Measurements from ENCODE around the gene OCEL1. TPM values are rescaled to one million over a fixed set of nuclear protein-coding genes. Genes with fewer than 3 reads are reported as not detected.
A peak's percentile ranks its signal among the peaks of the same experiment; 100 is the strongest.

OCEL1 gene
- polyA plus RNA-seq, 2 of the 4 experiments (the other 2 are of a cell fraction), result 5.5 to 9.2 TPM

DNA sequence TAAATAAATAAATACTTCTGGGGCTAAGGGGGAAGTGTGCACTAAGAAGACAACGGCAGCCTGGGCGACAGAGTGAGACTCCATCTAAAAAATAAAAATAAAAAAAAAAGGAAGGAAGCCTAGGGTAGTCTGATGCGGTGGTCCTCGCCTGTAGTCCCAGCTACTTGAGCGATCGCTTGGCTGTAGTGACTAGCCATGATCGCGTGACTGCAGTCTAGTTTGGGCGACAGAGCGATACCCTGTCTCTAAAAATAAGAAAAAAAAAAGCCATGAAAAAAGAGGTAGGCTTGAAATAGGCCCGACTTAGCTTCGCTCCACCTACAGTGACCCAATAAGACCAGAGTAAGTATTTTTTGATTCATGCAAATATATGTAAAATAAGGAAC lies 40.6 kb downstream of the OCEL1 start:
- ChIA-PET CTCF (interaction anchor here (0.6 to 1.9 kb wide), 3 partner anchors 16 to 239 kb away, joined by 3 to 8 read pairs (median 4); partner anchors contain the start of gene ANKLE1), POLR2A (interaction anchor here (0.5 to 1.2 kb wide), 11 partner anchors 8 to 74 kb away, joined by 3 to 7 read pairs (median 3); partner anchors contain the start of genes DDA1, OCEL1 and USE1)
- peak overlapping the region in 1 of 2 experiments; percentile 42; a peak in 2 of 6 replicates for H3K27ac ChIP-seq
- no peaks in the 10 kb centered on the region for H3K9me3 ChIP-seq
- ATAC-seq (no peak), FAIRE-seq (no peak), DNase-seq (ENCODE audit: low read depth in 1 of 2, low spot score in 1 of 2) (no peak)
- 93% methylated on average over 12 of the region's 12 CpGs for WGBS (ENCODE audit: missing lambda C conversion rate)
- no peak overlapping the region for H3K4me3 ChIP-seq
- peaks cover 4% of the 10 kb centered on the region; the same call in 2 of the 3 replicates for H3K4me1 ChIP-seq
- TF ChIP-seq, protein P1, sequence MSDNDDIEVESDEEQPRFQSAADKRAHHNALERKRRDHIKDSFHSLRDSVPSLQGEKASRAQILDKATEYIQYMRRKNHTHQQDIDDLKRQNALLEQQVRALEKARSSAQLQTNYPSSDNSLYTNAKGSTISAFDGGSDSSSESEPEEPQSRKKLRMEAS (IDR thresholded peaks at IDR 0.05), result no peak
- TF ChIP-seq ESRRA (IDR thresholded peaks at IDR 0.05; ENCODE audit: borderline replicate concordance, low read length) (no peak), SREBF2 (IDR thresholded peaks at IDR 0.05) (no peak), REST (IDR thresholded peaks at IDR 0.05) (no peak), RNF2 (IDR thresholded peaks at IDR 0.05; ENCODE audit: borderline replicate concordance, low read depth) (no peak), HEYL (CRISPR knock-in tag; IDR thresholded peaks at IDR 0.05) (no peak)
- no peak overlapping the region for H3K4me2 ChIP-seq

DNA sequence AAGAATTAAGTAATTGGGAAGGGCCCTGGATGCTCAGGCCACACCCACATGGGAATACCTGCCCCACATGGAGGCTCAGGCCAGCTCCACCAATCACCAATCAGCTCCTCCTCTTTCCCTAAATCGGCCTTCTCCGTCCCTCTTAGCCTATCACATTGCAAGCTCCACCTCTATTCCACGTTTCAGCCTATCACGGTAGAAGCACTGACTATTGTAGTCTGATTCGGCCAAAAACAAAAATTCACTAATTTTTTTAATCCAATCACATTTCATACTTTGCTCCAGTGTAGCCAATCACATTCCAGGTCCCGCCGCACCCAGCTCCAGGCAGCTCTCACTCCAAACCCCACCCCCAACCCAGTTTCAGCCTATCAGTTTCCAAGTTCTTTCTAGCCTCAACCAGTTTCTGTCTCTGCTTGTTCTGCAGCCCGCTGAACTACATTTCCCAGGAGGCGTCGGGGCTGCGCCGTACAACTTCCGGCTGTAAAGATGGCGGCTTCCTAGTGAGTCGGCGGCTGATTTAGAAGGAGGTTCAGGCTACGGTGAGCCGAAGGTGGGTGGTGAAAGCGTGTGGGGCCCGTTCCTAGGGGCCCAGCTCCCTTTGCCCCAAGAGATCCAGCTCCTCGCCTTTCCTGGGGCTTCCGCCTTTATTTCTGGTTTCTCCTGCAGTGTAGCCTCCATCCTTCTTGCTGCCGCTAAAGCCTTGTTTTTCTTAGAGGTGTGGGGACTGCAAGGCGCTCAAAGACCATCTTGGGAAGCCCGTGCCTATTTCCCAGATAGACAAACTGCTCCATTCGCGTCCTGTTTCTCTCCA lies 41.2 kb downstream of the OCEL1 start, which contains the start of gene BABAM1:
Gene BABAM1, plus strand, starts transcription at position 469 of the 814 bp plus-strand sequence. CDS start 1,364 bp downstream, outside the sequence.
- ChIA-PET CTCF (interaction anchor here (0.6 to 1.9 kb wide), 4 partner anchors 15 to 240 kb away, joined by 3 to 8 read pairs (median 4); partner anchors contain the start of gene ANKLE1), POLR2A (interaction anchor here (0.5 to 1.2 kb wide), 13 partner anchors 8 to 75 kb away, joined by 3 to 7 read pairs (median 3); partner anchors contain the start of genes DDA1, OCEL1 and USE1)
- DNase-seq (ENCODE audit: low read depth in 1 of 2, low spot score in 1 of 2), result peak; percentile 96 to 98
- peaks cover 4% of the 10 kb centered on the region; the same call in 2 of the 3 replicates for H3K4me1 ChIP-seq
- H3K4me3 ChIP-seq, result peak within 1 kb of the TSS; percentile 80
- peak within 1 kb of the TSS; percentile 87 to 91 for H3K27ac ChIP-seq
- H3K4me2 ChIP-seq, result peak within 1 kb of the TSS; percentile 93
- peak; percentile 96 to 97 for ATAC-seq
- H3K9me3 ChIP-seq, result no peaks in the 10 kb centered on the region
- no peak for FAIRE-seq
- WGBS (ENCODE audit: missing lambda C conversion rate), result under 1% methylated on average over 22 of the region's 27 CpGs
- TF ChIP-seq HOXB5 (CRISPR knock-in tag; IDR thresholded peaks at IDR 0.05) (peak; percentile 95), SREBF2 (IDR thresholded peaks at IDR 0.05) (no peak), MAZ (IDR thresholded peaks at IDR 0.05; ENCODE audit: borderline replicate concordance, low read depth, low read length) (no peak), FOXS1 (CRISPR knock-in tag; IDR thresholded peaks at IDR 0.05) (peak; percentile 92), KDM5A (IDR thresholded peaks at IDR 0.05) (peak; percentile 95), GATA3 (IDR thresholded peaks at IDR 0.05; ENCODE audit: borderline replicate concordance) (no peak), HOXA7 (CRISPR knock-in tag; IDR thresholded peaks at IDR 0.05) (no peak), EP300 (IDR thresholded peaks at IDR 0.05) (no peak), SMC3 (IDR thresholded peaks at IDR 0.05) (no peak), MAFK (IDR thresholded peaks at IDR 0.05; ENCODE audit: partially characterized antibody) (no peak), NR3C1 (IDR thresholded peaks at IDR 0.05) (no peak), ZSCAN20 (CRISPR knock-in tag; IDR thresholded peaks at IDR 0.05) (peak; percentile 89; the same call in 1 of the 2 replicates), RFX5 (IDR thresholded peaks at IDR 0.05) (0 out of 2 replicates have a peak, but pooled peaks have one; percentile 46), REST (IDR thresholded peaks at IDR 0.05) (no peak), HMGXB4 (CRISPR knock-in tag; IDR thresholded peaks at IDR 0.05; ENCODE audit: borderline replicate concordance) (no peak), TP53 (CRISPR knock-in tag; IDR thresholded peaks at IDR 0.05) (no peak; the same call in 1 of the 2 replicates), ATOH8 (CRISPR knock-in tag; IDR thresholded peaks at IDR 0.05; ENCODE audit: low read depth) (peak; percentile 88)
- TF ChIP-seq, protein P2, sequence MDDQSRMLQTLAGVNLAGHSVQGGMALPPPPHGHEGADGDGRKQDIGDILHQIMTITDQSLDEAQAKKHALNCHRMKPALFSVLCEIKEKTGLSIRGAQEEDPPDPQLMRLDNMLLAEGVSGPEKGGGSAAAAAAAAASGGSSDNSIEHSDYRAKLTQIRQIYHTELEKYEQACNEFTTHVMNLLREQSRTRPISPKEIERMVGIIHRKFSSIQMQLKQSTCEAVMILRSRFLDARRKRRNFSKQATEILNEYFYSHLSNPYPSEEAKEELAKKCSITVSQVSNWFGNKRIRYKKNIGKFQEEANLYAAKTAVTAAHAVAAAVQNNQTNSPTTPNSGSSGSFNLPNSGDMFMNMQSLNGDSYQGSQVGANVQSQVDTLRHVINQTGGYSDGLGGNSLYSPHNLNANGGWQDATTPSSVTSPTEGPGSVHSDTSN (IDR thresholded peaks at IDR 0.05), result peak; percentile 88
- TF ChIP-seq, protein P3, sequence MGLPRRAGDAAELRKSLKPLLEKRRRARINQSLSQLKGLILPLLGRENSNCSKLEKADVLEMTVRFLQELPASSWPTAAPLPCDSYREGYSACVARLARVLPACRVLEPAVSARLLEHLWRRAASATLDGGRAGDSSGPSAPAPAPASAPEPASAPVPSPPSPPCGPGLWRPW (IDR thresholded peaks at IDR 0.05), result no peak
